PC-3 (cell line): ENCODE measurements around the gene AKAP6. TPM values are rescaled to one million over a fixed set of nuclear protein-coding genes. Genes with fewer than 3 reads are reported as not detected.

Experiments used
- ATAC-seq: fragments of 200-7000 bp; cut with Tn5 transposase; 2 replicates; pipeline ENCODE4 v1.9.1; 2020; ENCODE audit warnings: mild to moderate bottlenecking, moderate library complexity
- BruUV-seq: library from RNA; stranded (reverse); fragments of 400-500 nt; replicated peaks from 2 replicates; lab custom pipeline; 2021; lab: Mats Ljungman, UMichigan
- CTCF ChIA-PET: fragments of 300-600 bp; sonication (Branson Sonifier 250); formaldehyde crosslinking; loops from one replicate; lab custom pipeline; 2022; ENCODE audit warnings: antibody characterized with exemption; lab: Charles Lee
- POLR2A ChIA-PET: fragments of 300-600 bp; sonication (Branson Sonifier 250); formaldehyde crosslinking; loops from one replicate; lab custom pipeline; 2022; ENCODE audit warnings: antibody characterized with exemption; ENCODE audit not compliant: unreplicated experiment; lab: Charles Lee
- DNase-seq: peaks from one replicate; pipeline ENCODE4 v3.0.0-alpha.2; 2015
- H2AFZ ChIP-seq: fragments of 300-600 bp; sonication (generic); 2 replicates; pipeline ENCODE4 v1.6.0; 2016; ENCODE audit warnings: antibody characterized with exemption, low read length
- H3F3A ChIP-seq: fragments of 300-600 bp; sonication (generic); one replicate; pipeline ENCODE4 v1.6.0; 2017; ENCODE audit warnings: antibody characterized with exemption, low read length, control low read depth, mild to moderate bottlenecking; ENCODE audit not compliant: unreplicated experiment
- H3K27ac ChIP-seq: fragments of 300-600 bp; sonication (generic); 2 replicates; pipeline ENCODE4 v1.5.1; 2016; ENCODE audit warnings: mild to moderate bottlenecking, low read length
- H3K27me3 ChIP-seq: fragments of 300-600 bp; sonication (generic); 2 replicates; pipeline ENCODE4 v1.6.1; 2016; ENCODE audit warnings: low read length, mixed read lengths
- H3K36me3 ChIP-seq: fragments of 300-600 bp; sonication (generic); 2 replicates; pipeline ENCODE4 v1.6.1; 2016; ENCODE audit warnings: low read depth, mixed run types, low read length, mixed read lengths
- H3K4me1 ChIP-seq: fragments of 300-600 bp; sonication (generic); 2 replicates; pipeline ENCODE4 v1.5.1; 2016; ENCODE audit warnings: low read length; ENCODE audit not compliant: insufficient read depth
- H3K4me2 ChIP-seq: fragments of 300-600 bp; sonication (generic); 2 replicates; pipeline ENCODE4 v1.6.0; 2016; ENCODE audit warnings: low read length
- H3K4me3 ChIP-seq: fragments of 300-600 bp; sonication (generic); 2 replicates; pipeline ENCODE4 v1.5.1; 2016; ENCODE audit warnings: mild to moderate bottlenecking, low read length, mixed read lengths
- H3K79me2 ChIP-seq: fragments of 300-600 bp; sonication (generic); 2 replicates; pipeline ENCODE4 v1.6.1; 2017; ENCODE audit warnings: low read length, mixed read lengths
- H3K9ac ChIP-seq: fragments of 300-600 bp; sonication (generic); 2 replicates; pipeline ENCODE4 v1.6.0; 2016; ENCODE audit warnings: mild to moderate bottlenecking, low read length
- H3K9me2 ChIP-seq: fragments of 300-600 bp; sonication (generic); replicated peaks from 2 replicates; pipeline ENCODE4 v1.6.1; 2016; ENCODE audit warnings: mixed run types, low read length, mixed read lengths
- H3K9me3 ChIP-seq: fragments of 300-600 bp; sonication (generic); 2 replicates; pipeline ENCODE4 v1.6.1; 2016; ENCODE audit warnings: low read length, mixed read lengths
- H4K20me1 ChIP-seq: fragments of 300-600 bp; sonication (generic); 2 replicates; pipeline ENCODE4 v1.6.1; 2016; ENCODE audit warnings: low read length, mixed read lengths
- CTCF ChIP-seq: fragments of 300-600 bp; sonication (generic); conservative IDR thresholded peaks from 2 replicates; pipeline ENCODE4 v1.5.1; 2017; ENCODE audit warnings: antibody characterized with exemption, low read depth, mild to moderate bottlenecking, low read length
- EZH2 ChIP-seq: fragments of 300-600 bp; sonication (generic); IDR thresholded peaks from one replicate; pipeline ENCODE4 v1.6.1; 2017; ENCODE audit warnings: antibody characterized with exemption, mild to moderate bottlenecking, low read length; ENCODE audit not compliant: unreplicated experiment
- EZH2phosphoT487 ChIP-seq: fragments of 300-600 bp; sonication (generic); IDR thresholded peaks from 2 replicates; pipeline ENCODE4 v1.6.1; 2018; ENCODE audit warnings: mild to moderate bottlenecking, antibody characterized with exemption, low read length, borderline replicate concordance
- intact Hi-C: fragments of 100-400 bp; cut with micrococcal nuclease; formaldehyde crosslinking; loops from 2 replicates; pipeline ENCODE4 v1.9.0; 2023
- total RNA-seq: library from RNA; depleted of rRNA; stranded (reverse); fragments of >200 nt; gene quantifications from 2 replicates; pipeline ENCODE4 v1.2.3, GENCODE V29; 2014

Gene AKAP6
- total RNA-seq, 1 experiment from 2014 or later: 1.5 TPM

- Histone ChIP-seq H3K4me1 (peaks cover 16% of the 10 kb centered on the region), H3K36me3 (no peaks in the 10 kb centered on the region), H3K27me3 (no peaks in the 10 kb centered on the region), H3K27ac (no peak overlapping the region), H4K20me1 (no peaks in the 10 kb centered on the region), H3F3A (no peaks in the 10 kb centered on the region), H3K4me3 (no peak overlapping the region), H2AFZ (no peak overlapping the region), H3K9me2 (no peaks in the 10 kb centered on the region), H3K9me3 (no peaks in the 10 kb centered on the region), H3K79me2 (no peaks in the 10 kb centered on the region), H3K4me2 (no peak overlapping the region), H3K9ac (no peak overlapping the region)
- TF ChIP-seq CTCF (no peak), EZH2phosphoT487 (no peak), EZH2 (no peak)
- BruUV-seq: no TSS peak
- ATAC-seq (no peak), DNase-seq (no peak)
- CTCF ChIA-PET: no interaction called here
- POLR2A ChIA-PET: no interaction called here
- intact Hi-C loops: no loop called here
Observed at GRCh38 chr14:32770422-32770821, 441.3 kb downstream of the AKAP6 start.

GRCh38 chr14:32774214-32774613, 445.1 kb downstream of the AKAP6 start:
- Histone ChIP-seq H2AFZ (no peak overlapping the region), H3K9ac (no peak overlapping the region), H3K4me1 (peaks cover 16% of the 10 kb centered on the region), H3K27me3 (no peaks in the 10 kb centered on the region), H4K20me1 (no peaks in the 10 kb centered on the region), H3F3A (no peaks in the 10 kb centered on the region), H3K4me2 (peak overlapping the region; percentile 6), H3K79me2 (no peaks in the 10 kb centered on the region), H3K9me3 (no peaks in the 10 kb centered on the region), H3K9me2 (no peaks in the 10 kb centered on the region), H3K4me3 (no peak overlapping the region), H3K27ac (no peak overlapping the region), H3K36me3 (no peaks in the 10 kb centered on the region)
- ChIA-PET POLR2A (no interaction called here), CTCF (no interaction called here)
- intact Hi-C loops: no loop called here
- DNase-seq (peak; percentile 64), ATAC-seq (peak; percentile 99)
- BruUV-seq: no TSS peak
- no peak for TF ChIP-seq EZH2
- TF ChIP-seq CTCF: no peak
- no peak for TF ChIP-seq EZH2phosphoT487

GRCh38 chr14:32779840-32780239, 450.7 kb downstream of the AKAP6 start:
- no peak overlapping the region for H2AFZ ChIP-seq
- H3K27ac ChIP-seq: no peak overlapping the region
- no peaks in the 10 kb centered on the region; the same call in 1 of the 2 replicates for H4K20me1 ChIP-seq
- CTCF ChIA-PET: no interaction called here
- no TSS peak for BruUV-seq
- H3K79me2 ChIP-seq: no peaks in the 10 kb centered on the region
- intact Hi-C loops: no loop called here
- TF ChIP-seq EZH2phosphoT487: no peak
- TF ChIP-seq EZH2: no peak
- TF ChIP-seq CTCF: no peak
- peaks cover 3% of the 10 kb centered on the region; the same call in 1 of the 2 replicates for H3K4me1 ChIP-seq
- no peaks in the 10 kb centered on the region for H3K27me3 ChIP-seq
- H3K9ac ChIP-seq: no peak overlapping the region
- no peaks in the 10 kb centered on the region for H3F3A ChIP-seq
- no peak overlapping the region for H3K4me3 ChIP-seq
- H3K4me2 ChIP-seq: no peak overlapping the region
- no peaks in the 10 kb centered on the region for H3K36me3 ChIP-seq
- ATAC-seq: no peak
- DNase-seq: no peak
- H3K9me3 ChIP-seq: no peaks in the 10 kb centered on the region
- POLR2A ChIA-PET: no interaction called here
- H3K9me2 ChIP-seq: no peaks in the 10 kb centered on the region
